GM20431 (cell line): ENCODE measurements around the gene TMEM54.
"Not testable (repeated sequence)": the region's sequence is repeated elsewhere in the genome, so short reads cannot be mapped to it uniquely, and the experiment has no call there.

Experiments used
- in situ Hi-C: fragments of 300-500 bp; cut with MseI, MboI; formaldehyde crosslinking; loops from one replicate; pipeline ENCODE4 v1.15.0; 2020; ENCODE audit warnings: low sequenced_read_pairs; ENCODE audit not compliant: unreplicated experiment

TMEM54 gene

GRCh38 chr1:32920833-32921232, 19.6 kb upstream of the TMEM54 start:
- in situ Hi-C loops: no loop called here

- in situ Hi-C loops: no loop called here
Observed at GRCh38 chr1:32919811-32920733, 18.9 kb upstream of the TMEM54 start.

GRCh38 chr1:32918179-32918578, 17.0 kb upstream of the TMEM54 start:
- in situ Hi-C loops: no loop called here

- in situ Hi-C loops: no loop called here
Observed at GRCh38 chr1:32917521-32917920, 16.3 kb upstream of the TMEM54 start.

- in situ Hi-C loops: no loop called here
Observed at GRCh38 chr1:32915766-32916706, 14.8 kb upstream of the TMEM54 start.

GRCh38 chr1:32910319-32910718, 9.1 kb upstream of the TMEM54 start:
- in situ Hi-C loops: no loop called here

- in situ Hi-C loops: no loop called here
Observed at GRCh38 chr1:32907435-32907834, 6.2 kb upstream of the TMEM54 start.

- in situ Hi-C loops: no loop called here
Observed at GRCh38 chr1:32906654-32907053, 5.5 kb upstream of the TMEM54 start.

GRCh38 chr1:32905588-32905987, 4.4 kb upstream of the TMEM54 start:
- in situ Hi-C loops: not testable (repeated sequence)

- in situ Hi-C loops: no loop called here
Observed at GRCh38 chr1:32904797-32905196, 3.6 kb upstream of the TMEM54 start.

GRCh38 chr1:32903991-32904785, 3.0 kb upstream of the TMEM54 start:
- in situ Hi-C loops: no loop called here

- in situ Hi-C loops: no loop called here
Observed at GRCh38 chr1:32902535-32902920, 1.3 kb upstream of the TMEM54 start.

- in situ Hi-C loops: no loop called here
Observed at GRCh38 chr1:32901823-32902534, 790 bp upstream of the TMEM54 start.

- in situ Hi-C loops: no loop called here
Observed at GRCh38 chr1:32900371-32900955, 726 bp downstream of the TMEM54 start.

- in situ Hi-C loops: no loop called here
Observed at GRCh38 chr1:32899586-32900296, 1.4 kb downstream of the TMEM54 start.

- in situ Hi-C loops: no loop called here
Observed at GRCh38 chr1:32898958-32899357, 2.2 kb downstream of the TMEM54 start.

GRCh38 chr1:32898056-32898455, 3.1 kb downstream of the TMEM54 start:
- in situ Hi-C loops: no loop called here
